ENCODE results near the gene PER1.
A peak's percentile ranks its signal among the peaks of the same experiment; 100 is the strongest.

PER1 gene, protein sequence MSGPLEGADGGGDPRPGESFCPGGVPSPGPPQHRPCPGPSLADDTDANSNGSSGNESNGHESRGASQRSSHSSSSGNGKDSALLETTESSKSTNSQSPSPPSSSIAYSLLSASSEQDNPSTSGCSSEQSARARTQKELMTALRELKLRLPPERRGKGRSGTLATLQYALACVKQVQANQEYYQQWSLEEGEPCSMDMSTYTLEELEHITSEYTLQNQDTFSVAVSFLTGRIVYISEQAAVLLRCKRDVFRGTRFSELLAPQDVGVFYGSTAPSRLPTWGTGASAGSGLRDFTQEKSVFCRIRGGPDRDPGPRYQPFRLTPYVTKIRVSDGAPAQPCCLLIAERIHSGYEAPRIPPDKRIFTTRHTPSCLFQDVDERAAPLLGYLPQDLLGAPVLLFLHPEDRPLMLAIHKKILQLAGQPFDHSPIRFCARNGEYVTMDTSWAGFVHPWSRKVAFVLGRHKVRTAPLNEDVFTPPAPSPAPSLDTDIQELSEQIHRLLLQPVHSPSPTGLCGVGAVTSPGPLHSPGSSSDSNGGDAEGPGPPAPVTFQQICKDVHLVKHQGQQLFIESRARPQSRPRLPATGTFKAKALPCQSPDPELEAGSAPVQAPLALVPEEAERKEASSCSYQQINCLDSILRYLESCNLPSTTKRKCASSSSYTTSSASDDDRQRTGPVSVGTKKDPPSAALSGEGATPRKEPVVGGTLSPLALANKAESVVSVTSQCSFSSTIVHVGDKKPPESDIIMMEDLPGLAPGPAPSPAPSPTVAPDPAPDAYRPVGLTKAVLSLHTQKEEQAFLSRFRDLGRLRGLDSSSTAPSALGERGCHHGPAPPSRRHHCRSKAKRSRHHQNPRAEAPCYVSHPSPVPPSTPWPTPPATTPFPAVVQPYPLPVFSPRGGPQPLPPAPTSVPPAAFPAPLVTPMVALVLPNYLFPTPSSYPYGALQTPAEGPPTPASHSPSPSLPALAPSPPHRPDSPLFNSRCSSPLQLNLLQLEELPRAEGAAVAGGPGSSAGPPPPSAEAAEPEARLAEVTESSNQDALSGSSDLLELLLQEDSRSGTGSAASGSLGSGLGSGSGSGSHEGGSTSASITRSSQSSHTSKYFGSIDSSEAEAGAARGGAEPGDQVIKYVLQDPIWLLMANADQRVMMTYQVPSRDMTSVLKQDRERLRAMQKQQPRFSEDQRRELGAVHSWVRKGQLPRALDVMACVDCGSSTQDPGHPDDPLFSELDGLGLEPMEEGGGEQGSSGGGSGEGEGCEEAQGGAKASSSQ (N-terminal part only)

DNA sequence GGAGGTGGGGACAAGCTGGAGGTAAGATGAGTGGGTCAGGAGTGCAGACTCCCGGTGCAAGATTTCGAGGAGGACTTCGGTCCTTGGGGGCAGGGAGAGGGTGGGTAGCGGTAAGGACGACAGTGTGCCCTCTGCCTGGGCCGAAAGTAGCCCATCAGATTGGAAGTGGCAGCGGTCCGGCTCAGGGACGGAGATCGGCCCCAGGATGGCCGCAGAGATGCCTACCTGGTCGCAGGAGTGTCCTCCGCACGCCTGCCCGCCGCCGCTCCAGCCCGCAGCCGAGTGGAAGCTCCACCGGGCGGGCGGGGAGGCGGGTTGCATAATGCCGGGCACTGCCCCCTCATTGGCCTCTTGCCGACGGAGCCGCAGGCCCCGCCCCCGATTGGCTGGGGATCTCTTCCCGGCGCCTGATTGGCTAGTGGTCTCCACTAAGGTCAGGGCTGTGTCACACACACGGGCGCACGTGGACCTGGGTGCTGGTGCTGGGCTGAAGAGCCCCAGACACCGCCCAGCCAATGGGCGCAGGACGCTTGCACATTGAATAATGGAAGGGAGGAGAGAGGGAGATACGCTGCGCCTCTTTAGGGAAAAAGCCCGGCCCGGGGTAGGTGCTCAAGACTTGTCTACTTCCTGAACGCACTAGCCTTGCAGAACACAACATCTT lies at the start of gene PER1:
Gene PER1 (minus strand): TSS at position 293 of the 664 bp plus-strand sequence. CDS start 1,698 bp downstream, outside the sequence.
- peak; percentile 41 to 82 for DNase-seq

DNA sequence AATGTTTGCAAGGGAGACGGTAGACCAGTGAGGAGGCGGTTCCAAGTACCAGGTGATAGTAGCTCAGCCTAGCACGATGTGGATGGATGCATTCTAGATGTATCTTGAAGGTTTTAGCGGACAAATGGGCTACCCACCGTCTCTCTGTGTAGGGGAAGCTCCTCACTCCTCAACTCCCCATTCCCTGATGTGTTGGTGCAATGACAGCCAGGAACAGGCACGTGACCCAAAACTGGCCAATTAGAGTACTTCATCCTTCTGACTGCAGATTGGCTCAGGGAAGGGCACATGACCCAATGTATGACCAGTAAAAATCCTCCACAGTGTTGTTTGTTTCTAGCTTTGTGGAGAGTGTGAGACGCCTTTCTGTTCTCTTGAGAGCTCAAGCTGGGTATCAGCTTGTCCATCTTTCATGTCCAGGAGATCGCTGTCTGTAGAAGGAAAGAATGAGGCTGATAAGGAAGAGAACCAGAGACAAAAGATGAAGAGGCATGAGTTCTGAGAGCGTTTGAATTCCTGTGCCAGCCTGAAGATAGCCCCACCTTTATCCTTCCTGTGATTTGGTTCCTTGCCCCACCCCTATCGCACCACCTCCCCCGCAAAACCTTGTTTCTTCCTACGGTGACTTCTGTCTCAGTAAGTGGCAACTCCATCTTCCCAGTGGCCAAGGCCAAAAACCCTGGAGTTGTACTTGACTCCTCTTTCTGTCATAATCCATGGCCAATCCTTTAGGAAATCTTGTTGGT lies 40.0 kb upstream of the PER1 start:
- peak; percentile 27 to 57 for DNase-seq

DNA sequence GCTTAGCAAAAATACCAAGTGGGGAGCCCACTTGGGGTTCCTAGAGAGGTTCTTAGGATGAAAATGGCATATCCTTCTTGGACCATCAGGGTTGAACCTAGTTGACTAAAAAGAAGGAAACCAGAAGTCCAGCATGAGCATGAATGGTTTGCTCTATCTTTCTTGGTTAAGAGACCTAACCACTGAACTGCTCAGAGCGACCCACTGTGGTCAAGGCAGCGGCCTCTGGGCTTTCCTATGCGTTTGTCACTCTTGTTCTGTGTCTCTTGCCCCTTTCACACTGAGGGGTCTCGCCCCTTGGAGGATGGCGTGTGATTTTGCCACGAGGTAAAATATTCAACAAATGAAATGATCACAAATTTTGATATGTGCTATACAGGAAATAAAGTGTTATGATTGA lies 38.3 kb upstream of the PER1 start:
- DNase-seq: no peak

DNA sequence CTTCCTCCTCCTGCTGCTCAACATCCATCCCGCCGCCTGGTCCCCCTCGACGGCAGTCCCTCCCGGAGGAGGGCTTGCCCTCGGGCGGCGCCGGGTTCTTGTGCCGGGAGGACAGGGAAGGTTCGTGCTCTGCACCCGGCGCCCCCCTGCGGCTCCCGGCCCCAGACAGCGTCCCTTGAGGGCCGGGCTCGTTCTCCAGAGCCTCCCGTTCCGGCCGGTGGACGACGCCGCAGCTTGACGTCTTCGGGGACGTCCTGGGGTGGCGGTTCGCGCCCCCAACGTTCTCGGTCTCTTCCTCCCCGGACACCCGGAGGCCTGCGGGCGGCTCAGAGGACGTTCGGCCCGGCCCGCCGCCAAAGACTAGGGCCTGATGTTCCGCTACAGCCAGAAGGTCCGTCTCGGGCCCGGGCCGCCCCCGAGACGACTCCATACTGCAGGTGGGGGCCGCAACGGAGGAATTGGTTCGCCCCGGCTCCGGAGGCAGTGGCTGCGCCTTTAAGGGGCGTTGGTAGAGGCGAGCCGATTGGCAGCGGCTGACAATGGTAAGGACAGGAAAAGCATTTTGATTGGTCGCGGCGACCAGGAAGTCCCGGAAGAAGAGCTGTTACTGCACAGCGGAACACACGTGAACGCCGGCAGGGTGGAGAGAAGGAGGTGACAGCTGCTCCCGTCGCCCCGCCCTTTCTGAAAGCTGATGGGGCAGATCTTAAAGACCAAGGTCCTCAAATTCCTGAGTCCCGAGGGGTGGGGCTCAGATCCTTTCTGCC lies 37.7 kb upstream of the PER1 start, which contains the start of gene BORCS6:
Gene BORCS6 (minus strand): TSS at position 470 of the 767 bp plus-strand sequence. CDS start 40 bp downstream, at position 430.
- DNase-seq: peak; percentile 64 to 87

DNA sequence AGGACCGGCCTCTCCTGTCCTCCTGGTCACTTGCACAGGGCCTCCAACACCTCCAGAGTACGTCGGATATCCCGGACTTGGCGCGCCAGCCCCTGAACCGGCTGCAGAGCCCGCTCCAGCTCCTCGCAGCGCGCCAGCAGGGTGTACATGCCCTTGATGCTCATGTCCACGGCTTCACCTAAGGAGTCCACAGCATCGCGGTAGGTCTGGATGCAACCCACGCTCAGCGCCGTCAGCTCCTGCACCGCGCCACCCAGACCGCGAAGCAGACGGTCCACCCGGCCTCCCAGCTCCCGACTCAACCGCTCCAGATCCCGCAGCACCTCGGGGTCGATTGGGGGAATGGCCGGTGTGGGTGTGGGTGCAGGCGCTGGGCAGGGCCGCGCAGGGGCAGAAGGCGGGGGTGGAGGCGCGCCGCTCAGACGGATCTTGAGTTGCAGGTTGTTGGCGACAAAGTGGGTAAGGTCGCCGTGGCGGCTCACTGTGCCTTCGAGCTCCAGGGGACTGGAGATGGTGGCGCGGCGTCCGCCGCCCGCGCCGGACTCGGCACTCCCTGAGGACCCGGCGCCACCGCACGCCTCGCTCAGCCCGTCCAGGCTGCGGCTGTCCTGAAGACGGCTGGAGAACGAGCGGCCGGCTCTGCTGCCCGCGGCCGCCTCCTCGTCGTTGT lies 37.0 kb upstream of the PER1 start:
- no peak for DNase-seq

DNA sequence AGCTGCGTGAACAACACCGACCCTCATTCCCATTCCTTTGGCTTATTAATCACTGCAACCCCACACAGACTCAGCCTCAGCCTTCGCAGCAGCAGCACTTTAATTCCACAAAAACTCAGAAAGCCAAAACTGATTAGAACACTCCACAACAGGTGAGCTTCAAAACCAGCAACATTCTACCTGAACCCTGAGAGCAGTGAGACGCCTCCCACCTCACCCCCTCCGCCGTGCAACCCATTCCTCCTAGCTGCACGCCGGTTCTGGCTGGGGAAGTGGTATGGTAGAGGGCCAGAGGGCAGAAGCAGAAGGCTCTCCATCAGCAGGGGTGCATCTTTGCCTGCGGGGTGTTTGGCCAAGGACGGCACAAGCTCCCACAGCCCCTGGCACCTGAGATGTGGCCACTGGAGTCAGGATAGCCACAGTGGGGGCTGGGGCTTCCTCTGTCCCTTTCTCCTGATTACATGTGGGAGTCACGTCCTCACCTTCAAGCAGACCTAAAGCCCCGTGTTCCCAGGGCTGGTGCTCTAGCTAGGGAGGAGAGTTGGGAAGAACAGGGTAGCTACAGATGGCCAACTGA lies 36.1 kb upstream of the PER1 start:
- no peak for DNase-seq

DNA sequence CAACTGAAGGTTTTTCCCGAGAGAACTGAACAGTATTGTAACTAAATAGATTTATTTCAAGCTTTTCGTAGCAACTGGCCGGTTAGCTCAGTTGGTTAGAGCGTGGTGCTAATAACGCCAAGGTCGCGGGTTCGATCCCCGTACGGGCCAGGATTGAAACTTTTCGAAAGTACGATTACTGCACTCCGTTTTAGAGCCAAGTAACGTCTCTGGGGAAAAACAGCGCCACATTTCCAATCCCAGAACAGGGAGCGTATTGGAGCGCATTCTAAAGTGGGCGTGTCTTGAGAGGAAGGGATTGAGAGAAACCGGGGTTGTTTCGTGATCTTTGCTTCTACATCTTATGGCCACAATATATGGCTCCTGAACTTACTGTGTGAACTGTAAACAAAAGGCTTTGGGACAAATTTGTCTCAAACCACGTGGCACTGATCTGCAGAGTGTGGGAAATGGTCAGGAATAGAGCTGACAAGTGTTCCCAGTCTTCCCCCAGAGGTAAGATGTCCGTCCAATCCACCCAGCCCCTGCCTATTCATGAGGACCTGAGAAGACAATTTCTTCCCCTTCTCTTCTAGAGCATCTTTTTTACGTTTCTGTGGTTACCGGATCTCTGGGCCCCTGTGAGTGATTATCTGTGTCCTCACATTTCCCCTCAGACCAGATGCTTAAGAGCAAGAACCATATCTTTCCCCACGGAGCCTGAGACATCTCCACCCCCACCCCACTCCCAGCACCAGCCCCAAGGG lies 35.5 kb upstream of the PER1 start:
- peak; percentile 77 to 94 for DNase-seq

DNA sequence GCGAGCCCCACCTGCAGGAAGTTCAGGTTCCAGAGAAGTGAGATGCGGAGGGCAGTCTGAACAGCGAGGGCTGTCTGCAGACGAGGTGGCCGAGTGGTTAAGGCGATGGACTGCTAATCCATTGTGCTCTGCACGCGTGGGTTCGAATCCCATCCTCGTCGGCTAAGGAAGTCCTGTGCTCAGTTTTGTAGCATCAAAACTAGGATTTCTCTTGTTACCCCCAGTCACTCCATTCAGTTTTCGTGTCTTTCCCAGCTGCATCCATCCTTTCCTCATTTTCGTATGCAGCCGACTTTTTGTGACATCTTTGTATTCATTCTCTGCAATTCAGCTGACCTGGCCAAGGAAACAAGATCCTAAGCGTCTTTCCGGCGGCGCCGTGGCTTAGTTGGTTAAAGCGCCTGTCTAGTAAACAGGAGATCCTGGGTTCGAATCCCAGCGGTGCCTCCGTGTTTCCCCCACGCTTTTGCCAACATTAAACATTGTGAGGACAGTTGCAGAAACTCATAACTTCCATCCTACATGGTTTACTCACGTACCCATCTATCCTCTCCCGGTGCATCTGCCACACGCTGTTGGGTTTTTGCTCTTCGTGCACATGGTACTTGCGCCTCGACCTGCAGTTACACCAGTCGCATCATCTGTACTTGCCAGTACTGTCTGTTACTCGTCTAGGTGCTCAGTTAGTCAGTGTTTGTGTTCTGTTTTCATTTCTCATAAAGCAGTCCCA lies 34.7 kb upstream of the PER1 start:
- peak; percentile 71 to 78 for DNase-seq

DNA sequence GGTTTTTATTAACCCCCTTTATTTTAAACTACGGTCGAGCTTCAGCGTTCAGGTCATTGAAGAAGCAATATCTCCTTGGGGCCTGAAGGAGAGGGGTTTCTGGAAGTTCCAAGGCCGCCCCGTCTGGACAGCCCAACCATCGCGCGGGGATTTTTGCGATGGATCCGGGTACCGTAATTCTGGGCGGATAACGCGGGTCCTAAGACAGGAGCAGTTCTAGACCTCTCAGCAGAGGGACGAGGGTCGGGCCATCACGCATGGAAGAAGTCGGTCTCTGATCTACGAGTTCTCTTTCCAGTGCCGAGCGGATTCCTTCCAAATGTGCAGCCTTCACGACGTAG lies 34.2 kb upstream of the PER1 start:
- no peak for DNase-seq

DNA sequence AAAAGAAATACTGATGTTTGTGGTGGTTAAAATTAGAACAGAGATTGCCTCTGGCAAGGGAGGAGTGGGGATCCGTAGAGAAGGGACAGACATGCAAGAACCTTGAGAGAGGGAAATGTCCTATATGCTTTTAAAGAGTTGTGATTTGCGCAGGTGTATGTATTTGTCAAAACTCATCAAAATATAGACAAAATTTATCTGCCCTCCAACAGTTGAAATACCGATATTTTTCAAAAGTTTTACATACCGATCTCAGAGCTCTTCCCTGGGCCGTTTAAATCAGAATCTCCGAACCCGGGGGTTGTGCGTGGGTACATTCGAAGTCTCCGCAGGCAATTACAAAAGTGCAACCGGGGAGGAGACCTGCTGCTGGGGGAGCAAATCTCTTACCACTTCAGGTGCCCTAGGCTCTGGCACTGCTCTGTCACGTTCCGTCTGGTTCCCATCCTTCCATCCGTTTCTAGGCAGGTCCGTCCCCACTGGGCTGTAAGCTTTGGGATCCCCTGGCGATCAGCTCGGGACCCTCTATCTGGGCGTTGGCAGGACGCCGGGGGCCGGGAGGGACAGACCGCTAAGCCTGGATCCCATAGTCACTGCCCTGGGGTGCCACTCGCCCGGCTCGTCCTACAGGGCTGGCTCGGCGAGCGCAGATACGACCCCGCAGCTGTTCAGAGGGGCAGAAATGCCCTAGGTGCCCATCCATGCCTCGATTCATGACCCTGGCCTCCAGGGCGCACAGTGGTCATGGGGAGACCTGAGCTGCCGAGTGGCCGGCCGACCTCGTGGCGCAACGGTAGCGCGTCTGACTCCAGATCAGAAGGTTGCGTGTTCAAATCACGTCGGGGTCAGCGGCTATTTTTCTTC lies 33.6 kb upstream of the PER1 start:
- DNase-seq: peak; percentile 11 to 64

DNA sequence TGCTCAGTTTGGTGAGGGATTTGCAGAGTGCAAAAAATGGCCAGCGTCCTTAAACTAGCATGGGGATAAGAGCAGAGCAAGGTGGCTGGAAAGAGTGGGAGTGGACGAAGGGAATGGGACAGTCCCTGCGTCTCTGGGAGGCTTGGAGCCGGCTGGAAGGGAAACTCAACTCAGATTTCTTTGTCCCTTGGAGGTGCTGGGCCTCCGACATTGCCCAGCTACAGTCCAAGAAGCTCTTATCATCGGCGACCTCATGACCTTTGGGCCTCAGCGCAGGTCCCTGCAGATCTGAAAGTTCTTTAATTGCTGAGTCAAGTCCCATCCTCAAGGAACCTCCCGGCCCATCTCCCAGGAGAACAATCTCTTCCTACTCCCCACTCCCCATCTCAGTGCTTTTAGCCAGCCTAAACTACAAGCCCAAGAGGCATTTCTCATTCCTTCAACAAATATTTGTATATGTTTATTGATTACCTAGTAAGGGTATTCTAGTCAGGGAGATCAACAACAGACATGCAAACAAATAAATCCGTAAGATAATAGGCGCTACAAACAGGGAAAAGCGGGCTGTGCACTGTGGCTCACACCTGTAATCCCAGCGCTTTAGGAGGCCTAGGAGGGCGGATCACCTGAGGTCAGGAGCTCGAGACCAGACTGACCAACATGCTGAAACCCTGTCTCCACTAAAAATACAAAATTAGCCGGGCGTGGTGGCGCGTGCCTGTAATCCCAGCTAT lies 25.0 kb upstream of the PER1 start:
- DNase-seq: no peak

DNA sequence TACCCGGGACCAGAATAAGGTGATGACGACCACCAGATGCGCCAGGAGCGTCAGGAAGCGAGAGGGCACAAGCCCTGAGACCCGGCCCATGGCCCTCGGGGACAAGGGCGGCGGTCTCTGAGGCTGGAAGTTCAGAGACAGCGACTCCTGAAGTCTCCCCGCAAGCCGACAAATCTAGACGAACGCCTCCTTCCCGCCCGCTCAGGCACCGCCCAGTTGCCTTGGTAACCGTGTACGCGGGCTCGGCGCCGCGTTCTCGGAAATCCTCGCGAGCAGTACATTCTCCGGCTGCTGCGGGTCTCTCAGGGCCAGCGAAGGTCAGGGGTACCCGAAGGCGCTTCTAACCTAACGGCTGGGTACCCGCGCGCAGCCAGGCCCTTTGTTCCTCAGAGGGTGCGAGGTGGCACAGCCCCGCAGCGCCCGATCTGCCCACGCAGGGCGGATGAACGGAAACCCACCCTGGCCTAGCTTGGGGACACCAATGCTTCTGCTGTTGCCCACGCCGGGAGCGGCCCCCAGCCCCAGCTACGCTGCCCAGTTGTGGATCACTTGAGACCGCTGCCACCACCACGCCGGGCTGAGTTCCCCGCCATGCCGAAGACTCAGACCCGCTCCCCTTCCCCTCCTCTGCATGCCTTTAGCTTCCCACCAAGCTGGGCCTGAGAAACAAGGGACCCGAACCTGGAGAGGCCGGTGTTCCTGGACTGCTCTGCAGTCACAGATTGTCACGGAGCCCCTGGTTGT lies 24.2 kb upstream of the PER1 start, which contains the start of gene TMEM107:
Gene TMEM107 (minus strand): TSS at position 184 of the 744 bp plus-strand sequence. CDS start 94 bp downstream, at position 90.
- peak; percentile 10 to 29 for DNase-seq

DNA sequence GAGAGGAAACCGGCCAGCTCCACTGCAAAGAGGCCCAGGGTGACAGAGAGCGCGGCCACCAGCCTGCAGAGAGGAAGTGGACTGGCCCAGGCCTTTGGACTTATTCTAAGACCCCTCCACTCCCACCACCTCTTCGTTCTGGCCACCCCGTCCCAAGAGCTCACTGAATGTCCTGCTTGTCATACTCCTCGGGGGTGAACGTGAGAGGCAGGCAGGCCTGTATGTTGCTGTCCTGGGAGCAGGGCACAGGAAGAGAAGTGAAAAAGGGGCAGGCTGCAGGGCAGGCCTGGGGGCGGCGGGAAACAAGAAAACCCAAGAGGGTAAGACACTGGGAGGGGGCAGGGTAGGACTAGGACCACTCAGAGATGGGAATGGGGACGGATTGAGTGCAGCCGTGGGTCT lies 23.6 kb upstream of the PER1 start:
- no peak for DNase-seq

DNA sequence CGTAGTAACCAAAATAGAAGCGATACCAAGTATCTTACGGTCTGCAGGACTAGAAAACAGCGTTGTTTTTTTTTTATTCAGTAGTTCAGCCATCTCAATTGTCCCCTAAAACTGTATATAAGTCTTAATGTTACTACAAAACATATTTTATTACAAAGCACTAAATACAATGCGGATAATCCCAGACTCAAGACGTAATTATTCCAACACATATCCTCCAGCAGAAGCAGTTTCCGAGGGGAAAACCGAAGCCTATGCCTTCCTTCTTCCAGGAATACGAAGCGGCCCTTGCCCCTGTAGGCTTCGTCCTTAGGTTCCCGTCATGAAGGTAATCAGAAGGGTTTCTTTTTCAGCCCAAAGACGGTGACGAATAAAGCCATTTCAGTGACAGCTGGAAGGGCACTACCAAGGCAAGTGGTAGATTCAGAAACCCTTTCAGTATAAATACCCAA lies 21.7 kb upstream of the PER1 start:
- DNase-seq: no peak

DNA sequence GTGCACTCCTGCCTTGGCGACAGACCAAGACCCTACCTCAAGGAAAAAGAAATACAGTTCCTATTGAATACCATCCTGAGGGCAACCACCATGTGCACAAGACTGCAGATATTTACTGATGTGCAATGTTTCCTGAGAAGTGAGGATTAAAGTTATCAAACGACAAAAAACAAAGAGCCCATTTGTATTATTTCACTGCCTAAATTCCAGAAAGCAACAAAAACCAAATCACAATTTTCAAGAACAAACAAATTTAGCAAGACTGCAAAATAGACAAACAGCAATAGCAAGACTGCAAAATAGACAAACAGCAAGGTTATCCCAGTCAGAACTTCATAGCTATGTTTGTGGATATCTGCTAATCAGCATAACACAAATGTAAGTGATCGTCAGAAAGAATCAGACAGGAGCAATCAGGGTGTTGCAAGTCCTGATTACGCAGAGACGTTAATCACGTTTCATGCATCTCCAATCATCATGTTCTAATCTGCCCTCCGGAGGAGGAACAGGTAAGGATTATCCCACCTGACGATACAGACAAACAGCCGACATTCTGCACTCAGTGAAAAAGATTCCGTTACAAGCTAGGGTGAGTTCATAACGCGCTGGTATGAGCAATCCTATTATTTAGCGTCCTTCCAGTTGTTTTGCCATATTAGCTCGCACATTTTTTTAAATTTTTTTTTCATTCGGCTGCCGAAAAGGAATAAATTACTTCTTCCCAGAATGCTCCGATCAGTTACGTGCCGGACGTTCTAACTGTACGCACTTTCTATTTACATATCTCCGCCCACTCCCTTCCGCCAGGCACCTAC lies 21.1 kb upstream of the PER1 start:
- peak; percentile 62 to 63 for DNase-seq
